GM18909 (cell line): ENCODE data around the gene ENTPD6.

Experiments used
- ATAC-seq: cut with Tn5 transposase; IDR thresholded peaks from one replicate; pipeline ENCODE4 v1.9.1; 2021; ENCODE audit warnings: mild to moderate bottlenecking; ENCODE audit not compliant: unreplicated experiment, poor library complexity

The ENTPD6 gene

DNA sequence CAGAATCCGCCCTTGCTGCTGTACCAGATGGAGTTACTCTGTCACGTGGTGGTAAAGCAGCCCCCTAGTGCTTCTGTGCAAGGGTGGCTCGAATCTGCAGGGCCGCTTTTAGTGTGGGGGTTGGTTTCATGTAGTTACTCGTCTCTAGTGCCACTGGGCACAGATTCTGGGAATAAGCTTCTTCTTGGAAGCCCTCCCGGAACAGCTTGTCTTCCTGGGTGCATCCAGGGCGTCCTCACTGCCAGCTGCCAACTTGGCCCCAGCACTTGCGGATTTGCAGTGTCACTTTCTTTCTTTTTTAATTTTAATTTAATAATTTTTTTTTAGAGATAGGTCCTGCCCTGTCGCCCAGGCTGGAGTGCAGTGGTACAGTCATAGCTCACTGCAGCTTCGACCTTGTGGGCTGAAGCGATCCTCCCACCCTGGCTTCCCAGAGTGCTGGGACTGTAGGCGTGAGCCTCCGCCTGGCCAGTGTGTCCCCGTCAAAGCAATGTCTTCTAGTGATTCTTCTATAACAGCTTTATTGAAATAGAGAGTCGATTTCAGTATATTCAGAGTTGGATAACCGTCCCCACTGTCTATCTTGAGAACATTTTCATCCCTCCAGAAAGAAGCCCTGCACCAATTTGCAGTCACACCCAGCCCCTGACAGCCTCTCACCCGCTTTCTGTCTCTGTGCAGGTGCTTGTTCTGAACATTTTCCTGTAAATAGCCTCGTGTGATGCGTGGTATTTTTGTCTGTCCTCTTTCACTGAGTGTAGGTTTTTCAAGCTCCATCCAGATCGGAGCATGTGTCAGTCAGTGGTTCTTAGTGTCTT, 78.2 kb downstream of the ENTPD6 start:
- ATAC-seq = no peak

GRCh38 chr20:25274481-25274880, 79.0 kb downstream of the ENTPD6 start:
- ATAC-seq = no peak

- no peak for ATAC-seq
Observed at GRCh38 chr20:25274891-25275812, 79.6 kb downstream of the ENTPD6 start.

DNA sequence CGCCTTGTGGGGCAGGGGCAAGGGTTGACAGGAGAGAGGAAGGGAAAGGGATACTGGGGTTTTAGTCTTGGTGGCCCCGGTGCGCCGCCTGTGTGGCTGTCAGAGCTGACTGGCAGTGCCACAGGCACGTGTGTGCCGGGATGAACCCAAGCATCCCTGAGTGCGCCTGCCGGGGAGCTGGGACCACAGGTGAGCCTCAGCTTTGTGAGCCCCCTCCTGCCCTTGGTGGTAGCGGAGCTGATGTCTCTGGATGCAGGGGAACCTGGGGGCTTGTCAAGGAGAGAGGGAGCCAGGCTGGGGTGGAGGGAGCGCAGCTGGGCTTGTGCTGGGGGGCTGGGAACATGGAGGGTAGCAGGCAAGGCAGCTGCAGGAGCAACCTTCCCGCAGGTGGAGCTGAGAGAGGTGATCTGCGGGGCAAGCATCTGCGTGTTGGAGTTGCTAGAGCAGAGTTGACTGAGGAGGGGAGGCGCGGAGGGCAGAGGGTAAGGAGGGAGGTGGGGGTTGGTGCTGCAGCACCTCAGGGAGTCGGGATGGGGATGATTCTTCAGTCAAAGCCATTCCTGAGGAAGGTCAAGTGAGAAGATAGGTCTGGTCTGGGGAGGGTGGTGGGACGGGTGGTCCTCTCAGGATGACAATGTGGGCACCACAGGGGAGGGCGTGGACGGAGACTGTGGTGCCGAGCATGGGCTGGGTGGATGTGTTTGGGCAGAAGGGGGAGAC, 80.5 kb downstream of the ENTPD6 start:
- ATAC-seq = no peak
